Stomach (tissue), 9 donors: ENCODE measurements around the gene PLPP4. TPM values are rescaled to one million over a fixed set of nuclear protein-coding genes. Genes with fewer than 3 reads are reported as not detected.

ENCODE experiments used
- DNase-seq, 2 donors: peaks; one replicate each; pipeline versions ENCODE4 v3.0.0 to v3.0.0-alpha.2; 2013 to 2019
- H3K27ac ChIP-seq, 5 donors: fragments of 200-600 bp in 4 of 5; sonication (generic) in 4 of 5; one replicate each; pipeline ENCODE4 v1.5.1; 2013 to 2019; ENCODE audit warnings: mild to moderate bottlenecking in 1 of 5, moderate library complexity in 1 of 5
- H3K27me3 ChIP-seq, 3 donors: fragments of 200-600 bp; sonication (generic); one replicate each; pipeline ENCODE4 v1.5.1; 2017 to 2019; ENCODE audit warnings: mixed run types in 1 of 3
- H3K36me3 ChIP-seq, 4 donors: fragments of 200-600 bp; sonication (generic); 1 replicate in 3 of 4; 2 replicates in 1 of 4; pipeline ENCODE4 v1.5.1; 2016 to 2019
- H3K4me1 ChIP-seq, 4 donors: fragments of 200-600 bp; sonication (generic); one replicate each; pipeline ENCODE4 v1.5.1; 2016 to 2019
- H3K4me3 ChIP-seq, 4 donors: fragments of 200-600 bp; sonication (generic) in 3 of 4; one replicate each; pipeline ENCODE4 v1.5.1; 2016 to 2019; ENCODE audit warnings: mild to moderate bottlenecking in 1 of 4
- H3K9me3 ChIP-seq, 4 donors: fragments of 200-600 bp; sonication (generic); one replicate each; pipeline ENCODE4 v1.5.1; 2016 to 2019
- CTCF ChIP-seq, 7 experiments: fragments of 450-650 bp in 4 of 7; fragments of 200-600 bp in 3 of 7; sonication (generic) in 3 of 7; IDR thresholded peaks; one replicate each; pipeline ENCODE4 v1.5.1; 2016 to 2019; ENCODE audit warnings: antibody characterized with exemption in 7 of 7, control low read depth in 2 of 7, mild to moderate bottlenecking in 1 of 7
- EP300 ChIP-seq: sonication (generic); formaldehyde crosslinking; IDR thresholded peaks from one replicate; pipeline ENCODE4 v1.6.1; 2017; ENCODE audit warnings: antibody characterized with exemption
- POLR2A ChIP-seq, 4 donors: fragments of 450-650 bp; IDR thresholded peaks; one replicate each; pipeline ENCODE4 v1.6.1; 2016; ENCODE audit warnings: antibody characterized with exemption in 4 of 4, control low read depth in 2 of 4, mild to moderate bottlenecking in 1 of 4, moderate library complexity in 1 of 4
- POLR2AphosphoS5 ChIP-seq, 3 donors: sonication (generic); formaldehyde crosslinking; IDR thresholded peaks; one replicate each; pipeline ENCODE4 v1.6.1; 2016; ENCODE audit warnings: antibody characterized with exemption in 3 of 3
- WGBS, 5 donors: extraction: QIAGEN DNeasy Blood & Tissue Kit in 3 of 5; methylation state at CpG; one replicate each; pipeline versions ENCODE4 v1.1.5 to v1.1.7; 2013 to 2018; 5-methylcytosine and 5-hydroxymethylcytosine counted together
- intact Hi-C: fragments of 100-400 bp; cut with DNase I; formaldehyde crosslinking; loops from one replicate; pipeline ENCODE4 v1.15.1; 2023; ENCODE audit warnings: low total_unique reads
- polyA plus RNA-seq, 3 donors: library from polyadenylated mRNA; stranded (reverse); fragments of 200-250 nt; gene quantifications; one replicate each; pipeline ENCODE4 v1.2.3, GENCODE V29; 2013
- total RNA-seq, 5 donors: library from RNA; depleted of rRNA; stranded (reverse); fragments of >200 nt; gene quantifications; one replicate each; pipeline versions ENCODE4 v1.1.0 to v1.2.3, GENCODE V29; 2014 to 2016
- donor health status: healthy with polysubstance abuse.
- donor health status: Bipolar disorder and iron deficiency.
- donor health status: healthy.

Gene PLPP4
- total and polyA plus RNA-seq, 8 donors: not detected

GRCh38 chr10:120584786-120585185 is 127.8 kb downstream of the PLPP4 start:
- 44 to 49% (median 47%) methylated on average over 1 of the region's 1 CpG for whole genome bisulfite sequencing, 5 donors
- no peak overlapping the region for H3K27ac ChIP-seq
- H3K4me3 ChIP-seq: no peak overlapping the region
- peaks cover 0 to 5% (median 0%) of the 10 kb centered on the region in 3 donors for H3K27me3 ChIP-seq
- TF ChIP-seq POLR2AphosphoS5 (IDR thresholded peaks at IDR 0.05) (no peak), POLR2A (IDR thresholded peaks at IDR 0.05) (no peak), CTCF (IDR thresholded peaks at IDR 0.05) (no peak), EP300 (no peak)
- H3K36me3 ChIP-seq: no peaks in the 10 kb centered on the region
- no peak for DNase-seq
- no peaks in the 10 kb centered on the region for H3K9me3 ChIP-seq
- H3K4me1 ChIP-seq: peaks cover 0 to 4% (median 2%) of the 10 kb centered on the region in 4 donors
- intact Hi-C loops: no loop called here

GRCh38 chr10:120586471-120586872 is 129.4 kb downstream of the PLPP4 start:
- no peak for DNase-seq
- no peaks in the 10 kb centered on the region for H3K9me3 ChIP-seq
- no peak overlapping the region for H3K4me3 ChIP-seq
- no peak overlapping the region for H3K27ac ChIP-seq
- no peaks in the 10 kb centered on the region for H3K36me3 ChIP-seq
- intact Hi-C loops: no loop called here
- TF ChIP-seq POLR2AphosphoS5 (IDR thresholded peaks at IDR 0.05) (no peak), CTCF (IDR thresholded peaks at IDR 0.05) (no peak), POLR2A (IDR thresholded peaks at IDR 0.05) (no peak), EP300 (no peak)
- peaks cover 0 to 10% (median 0%) of the 10 kb centered on the region in 3 donors for H3K27me3 ChIP-seq
- 64 to 74% (median 67%) methylated on average over 3 of the region's 3 CpGs for WGBS, 5 donors
- no peaks in the 10 kb centered on the region for H3K4me1 ChIP-seq

GRCh38 chr10:120587061-120587460 is 130.0 kb downstream of the PLPP4 start:
- no peaks in the 10 kb centered on the region for H3K36me3 ChIP-seq
- DNase-seq: no peak
- intact Hi-C loops: no loop called here
- H3K27me3 ChIP-seq: peaks cover 0 to 10% (median 0%) of the 10 kb centered on the region in 3 donors
- H3K4me3 ChIP-seq: no peak overlapping the region
- WGBS, 5 donors: 80 to 91% (median 86%) methylated on average over 5 of the region's 5 CpGs
- H3K4me1 ChIP-seq: no peaks in the 10 kb centered on the region
- no peak overlapping the region for H3K27ac ChIP-seq
- no peaks in the 10 kb centered on the region for H3K9me3 ChIP-seq
- TF ChIP-seq POLR2A (IDR thresholded peaks at IDR 0.05): no peak
- no peak for TF ChIP-seq POLR2AphosphoS5 (IDR thresholded peaks at IDR 0.05)
- TF ChIP-seq EP300: no peak
- TF ChIP-seq CTCF (IDR thresholded peaks at IDR 0.05): no peak

GRCh38 chr10:120588311-120588710 is 131.3 kb downstream of the PLPP4 start:
- DNase-seq: no peak
- WGBS, 5 donors: 66 to 88% (median 78%) methylated on average over 2 of the region's 2 CpGs
- no peak overlapping the region for H3K27ac ChIP-seq
- H3K4me3 ChIP-seq: no peak overlapping the region
- peaks cover 0 to 10% (median 0%) of the 10 kb centered on the region in 3 donors for H3K27me3 ChIP-seq
- intact Hi-C loops: no loop called here
- no peaks in the 10 kb centered on the region for H3K36me3 ChIP-seq
- no peaks in the 10 kb centered on the region for H3K4me1 ChIP-seq
- H3K9me3 ChIP-seq: peaks cover 0 to 4% (median 0%) of the 10 kb centered on the region in 4 donors
- TF ChIP-seq CTCF (IDR thresholded peaks at IDR 0.05) (no peak), EP300 (no peak), POLR2AphosphoS5 (IDR thresholded peaks at IDR 0.05) (no peak), POLR2A (IDR thresholded peaks at IDR 0.05) (no peak)
